Liver (tissue), 9 donors: ENCODE data around the gene FAM89B. TPM values are rescaled to one million over a fixed set of nuclear protein-coding genes. Genes with fewer than 3 reads are reported as not detected.

Experiments
- DNase-seq: peaks from one replicate; pipeline ENCODE4 v3.0.0-alpha.2; 2017; ENCODE audit warnings: low spot score
- H3K27ac ChIP-seq, 2 donors: one replicate each; pipeline ENCODE4 v1.7.0; 2013; ENCODE audit warnings: inconsistent platforms in 2 of 2, low read length in 2 of 2, control low read depth in 1 of 2, low read depth in 1 of 2, mild to moderate bottlenecking in 1 of 2
- H3K27me3 ChIP-seq, 4 donors: one replicate each; pipeline versions ENCODE4 v1.6.1 to v1.7.0; 2013; ENCODE audit warnings: low read length in 3 of 4, inconsistent platforms in 1 of 4, mild to moderate bottlenecking in 1 of 4, moderate library complexity in 1 of 4; ENCODE audit not compliant: control insufficient read depth in 4 of 4, insufficient read depth in 4 of 4
- H3K36me3 ChIP-seq, 4 donors: one replicate each; pipeline versions ENCODE4 v1.6.1 to v1.7.0; 2013; ENCODE audit warnings: low read length in 3 of 4, mild to moderate bottlenecking in 3 of 4, low read depth in 1 of 4, moderate library complexity in 1 of 4; ENCODE audit not compliant: control insufficient read depth in 4 of 4, insufficient read depth in 3 of 4
- H3K4me1 ChIP-seq, 4 donors: one replicate each; pipeline versions ENCODE4 v1.6.1 to v1.7.0; 2013; ENCODE audit warnings: low read length in 3 of 4, mild to moderate bottlenecking in 3 of 4, moderate library complexity in 1 of 4; ENCODE audit not compliant: control insufficient read depth in 4 of 4, insufficient read depth in 4 of 4
- H3K4me3 ChIP-seq, 3 donors: one replicate each; pipeline versions ENCODE4 v1.6.1 to v1.7.0; 2013; ENCODE audit warnings: low read length in 3 of 3, control low read depth in 1 of 3, low read depth in 1 of 3, mild to moderate bottlenecking in 1 of 3
- H3K9ac ChIP-seq, 2 donors: one replicate each; pipeline ENCODE4 v1.7.0; 2013; ENCODE audit warnings: low read length in 2 of 2, mild to moderate bottlenecking in 2 of 2, moderate library complexity in 2 of 2, control low read depth in 1 of 2, low read depth in 1 of 2
- H3K9me3 ChIP-seq, 4 donors: one replicate each; pipeline versions ENCODE4 v1.6.1 to v1.7.0; 2013; ENCODE audit warnings: low read length in 3 of 4; ENCODE audit not compliant: control insufficient read depth in 4 of 4
- EGR1 ChIP-seq, 2 donors: IDR thresholded peaks; 2 replicates each; pipeline ENCODE4 v1.6.1; 2016 to 2018; ENCODE audit warnings: antibody characterized with exemption in 2 of 2, low read depth in 2 of 2
- FOXA1 ChIP-seq: IDR thresholded peaks from 2 replicates; pipeline ENCODE4 v1.6.1; 2016; ENCODE audit warnings: antibody characterized with exemption
- HNF4G ChIP-seq: IDR thresholded peaks from 2 replicates; pipeline ENCODE4 v1.6.1; 2016; ENCODE audit warnings: antibody characterized with exemption
- JUND ChIP-seq, 2 donors: IDR thresholded peaks; 2 replicates each; pipeline ENCODE4 v1.6.1; 2016; ENCODE audit warnings: antibody characterized with exemption in 2 of 2
- NR2F2 ChIP-seq: IDR thresholded peaks from 2 replicates; pipeline ENCODE4 v1.6.1; 2016; ENCODE audit warnings: antibody characterized with exemption
- RXRA ChIP-seq, 2 donors: IDR thresholded peaks; 2 replicates each; pipeline ENCODE4 v1.6.1; 2017 to 2018; ENCODE audit warnings: antibody characterized with exemption in 2 of 2, mild to moderate bottlenecking in 1 of 2
- SP1 ChIP-seq: IDR thresholded peaks from 2 replicates; pipeline ENCODE4 v1.6.1; 2018; ENCODE audit warnings: antibody characterized with exemption, mild to moderate bottlenecking
- TAF1 ChIP-seq: conservative IDR thresholded peaks from 2 replicates; pipeline ENCODE4 v1.6.1; 2016; ENCODE audit warnings: antibody characterized with exemption, mild to moderate bottlenecking
- YY1 ChIP-seq: IDR thresholded peaks from 2 replicates; pipeline ENCODE4 v1.6.1; 2016; ENCODE audit warnings: antibody characterized with exemption, mild to moderate bottlenecking
- WGBS: extraction: QIAGEN DNeasy Blood & Tissue Kit; methylation state at CpG from one replicate; pipeline ENCODE4 v1.1.7; 2013; 5-methylcytosine and 5-hydroxymethylcytosine counted together
- polyA plus RNA-seq, 2 donors: library from polyadenylated mRNA; stranded (reverse) in 1 of 2; unstranded in 1 of 2; fragments of 200-250 nt in 1 of 2; fragments of >200 nt in 1 of 2; fragmentation: Nextera tagmentation in 1 of 2; extraction: Ambion mirVana in 1 of 2; gene quantifications; one replicate each; pipeline versions ENCODE4 v1.2.1 to v1.2.3, GENCODE V29; 2013 to 2015
- total RNA-seq, 2 donors: library from RNA; depleted of rRNA; stranded (reverse); fragments of >200 nt; gene quantifications; one replicate each; pipeline ENCODE4 v1.2.3, GENCODE V29; 2014
- TF ChIP-seq, protein P1 (sequence below): fragments of 150-350 bp; IDR thresholded peaks from 2 replicates; pipeline ENCODE4 v1.5.1; 2017; ENCODE audit warnings: improper control_type of control experiment, low read depth, low read length; ENCODE audit not compliant: missing input control
- TF ChIP-seq, protein P2 (sequence below): IDR thresholded peaks from 2 replicates; pipeline ENCODE4 v1.6.1; 2016; ENCODE audit warnings: antibody characterized with exemption
- TF ChIP-seq, protein P3 (sequence below): IDR thresholded peaks from 2 replicates; pipeline ENCODE4 v1.6.1; 2016; ENCODE audit warnings: antibody characterized with exemption, mild to moderate bottlenecking
- TF ChIP-seq, protein P4 (sequence below): IDR thresholded peaks from 2 replicates; pipeline ENCODE4 v1.6.1; 2016; ENCODE audit warnings: antibody characterized with exemption
- TF ChIP-seq, protein P5 (sequence below): IDR thresholded peaks from 2 replicates; pipeline ENCODE4 v1.6.1; 2016; ENCODE audit warnings: antibody characterized with exemption
- donor health status: healthy.
- donor health status: healthy.
- donor health status: healthy.
- donor health status: healthy.
- donor health status: healthy.

FAM89B gene
- total and polyA plus RNA-seq, 4 donors: 4.7 to 16.7 (median 9.5) TPM

DNA sequence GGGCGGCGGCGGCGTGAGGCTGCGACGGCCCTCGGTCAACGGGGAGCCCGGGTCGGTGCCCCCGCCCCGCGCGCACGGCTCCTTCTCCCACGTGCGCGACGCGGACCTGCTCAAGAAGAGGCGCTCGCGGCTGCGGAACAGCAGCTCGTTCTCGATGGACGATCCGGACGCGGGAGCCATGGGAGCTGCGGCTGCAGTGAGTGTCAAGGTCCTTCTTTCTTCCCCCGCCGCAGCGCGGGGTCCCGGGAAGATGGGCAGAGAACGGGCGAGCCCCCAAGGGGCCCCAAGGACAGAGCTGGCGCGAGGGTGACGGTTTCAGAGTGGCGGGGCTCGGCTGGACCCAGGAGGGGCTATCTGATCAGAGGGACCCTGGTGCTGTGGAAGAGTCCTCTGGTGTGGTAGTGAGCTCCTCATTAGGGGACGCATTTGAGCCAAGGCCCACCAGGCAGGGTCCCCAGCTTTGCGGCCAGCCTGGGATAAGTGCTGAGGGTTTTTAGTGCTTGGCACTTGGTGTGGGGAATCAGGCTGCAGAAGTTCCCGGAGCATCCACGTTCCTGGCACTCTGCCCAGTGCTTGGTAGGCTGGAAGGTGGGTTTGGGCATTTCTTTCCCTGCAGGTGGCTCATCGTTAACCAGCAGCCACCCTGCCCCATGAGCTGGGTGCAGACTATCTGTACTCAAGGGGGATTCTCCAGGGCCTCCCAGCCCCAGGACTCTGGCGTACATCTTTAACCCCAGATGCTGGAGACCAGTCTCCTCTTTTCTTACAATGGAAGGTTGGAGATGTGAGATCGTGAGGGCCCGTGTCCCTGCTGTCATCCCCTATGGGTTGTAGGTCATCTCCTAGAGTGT lies 13.3 kb downstream of the FAM89B start (continued):
- TF ChIP-seq, protein P1, sequence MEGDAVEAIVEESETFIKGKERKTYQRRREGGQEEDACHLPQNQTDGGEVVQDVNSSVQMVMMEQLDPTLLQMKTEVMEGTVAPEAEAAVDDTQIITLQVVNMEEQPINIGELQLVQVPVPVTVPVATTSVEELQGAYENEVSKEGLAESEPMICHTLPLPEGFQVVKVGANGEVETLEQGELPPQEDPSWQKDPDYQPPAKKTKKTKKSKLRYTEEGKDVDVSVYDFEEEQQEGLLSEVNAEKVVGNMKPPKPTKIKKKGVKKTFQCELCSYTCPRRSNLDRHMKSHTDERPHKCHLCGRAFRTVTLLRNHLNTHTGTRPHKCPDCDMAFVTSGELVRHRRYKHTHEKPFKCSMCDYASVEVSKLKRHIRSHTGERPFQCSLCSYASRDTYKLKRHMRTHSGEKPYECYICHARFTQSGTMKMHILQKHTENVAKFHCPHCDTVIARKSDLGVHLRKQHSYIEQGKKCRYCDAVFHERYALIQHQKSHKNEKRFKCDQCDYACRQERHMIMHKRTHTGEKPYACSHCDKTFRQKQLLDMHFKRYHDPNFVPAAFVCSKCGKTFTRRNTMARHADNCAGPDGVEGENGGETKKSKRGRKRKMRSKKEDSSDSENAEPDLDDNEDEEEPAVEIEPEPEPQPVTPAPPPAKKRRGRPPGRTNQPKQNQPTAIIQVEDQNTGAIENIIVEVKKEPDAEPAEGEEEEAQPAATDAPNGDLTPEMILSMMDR: no peak
- TF ChIP-seq HNF4G (no peak), NR2F2 (no peak), TAF1 (no peak), EGR1 (IDR thresholded peaks at IDR 0.05; ENCODE audit: low read depth in 2 of 2) (no peak)
- TF ChIP-seq, protein P2, sequence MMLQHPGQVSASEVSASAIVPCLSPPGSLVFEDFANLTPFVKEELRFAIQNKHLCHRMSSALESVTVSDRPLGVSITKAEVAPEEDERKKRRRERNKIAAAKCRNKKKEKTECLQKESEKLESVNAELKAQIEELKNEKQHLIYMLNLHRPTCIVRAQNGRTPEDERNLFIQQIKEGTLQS: no peak

DNA sequence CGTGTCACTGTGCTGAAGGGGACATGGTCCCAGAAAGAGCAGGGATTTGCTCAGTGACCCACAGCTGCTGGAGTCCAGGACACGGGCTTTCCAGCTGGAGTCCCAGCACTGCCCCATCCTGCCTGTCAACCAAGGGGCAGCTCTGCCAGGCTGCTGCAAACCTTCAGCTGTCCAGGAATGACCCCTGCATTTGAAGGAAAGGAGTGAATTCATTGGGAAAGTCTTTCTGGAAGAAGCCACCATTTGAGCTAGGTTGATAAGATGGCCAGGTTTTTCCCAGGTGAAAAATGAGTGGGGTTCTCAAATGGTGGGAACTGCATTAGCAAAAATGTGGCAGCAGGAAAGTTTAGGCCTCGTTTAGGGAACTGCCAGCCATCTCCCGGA lies 13.9 kb downstream of the FAM89B start:
- no peaks in the 10 kb centered on the region for H3K9me3 ChIP-seq
- H3K9ac ChIP-seq: no peak overlapping the region
- H3K4me3 ChIP-seq: no peak overlapping the region
- 91% methylated on average over 4 of the region's 4 CpGs for WGBS
- H3K36me3 ChIP-seq: peaks cover 0 to 2% (median 0%) of the 10 kb centered on the region in 4 donors
- no peak for DNase-seq
- TF ChIP-seq EGR1 (IDR thresholded peaks at IDR 0.05; ENCODE audit: low read depth in 2 of 2): no peak
- no peak for TF ChIP-seq SP1
- TF ChIP-seq HNF4G: no peak
- TF ChIP-seq YY1: no peak
- TF ChIP-seq RXRA (IDR thresholded peaks at IDR 0.05): no peak
- TF ChIP-seq FOXA1: no peak
- H3K4me1 ChIP-seq: peaks cover 0 to 4% (median 0%) of the 10 kb centered on the region in 4 donors
- no peaks in the 10 kb centered on the region for H3K27me3 ChIP-seq
- no peak overlapping the region for H3K27ac ChIP-seq

DNA sequence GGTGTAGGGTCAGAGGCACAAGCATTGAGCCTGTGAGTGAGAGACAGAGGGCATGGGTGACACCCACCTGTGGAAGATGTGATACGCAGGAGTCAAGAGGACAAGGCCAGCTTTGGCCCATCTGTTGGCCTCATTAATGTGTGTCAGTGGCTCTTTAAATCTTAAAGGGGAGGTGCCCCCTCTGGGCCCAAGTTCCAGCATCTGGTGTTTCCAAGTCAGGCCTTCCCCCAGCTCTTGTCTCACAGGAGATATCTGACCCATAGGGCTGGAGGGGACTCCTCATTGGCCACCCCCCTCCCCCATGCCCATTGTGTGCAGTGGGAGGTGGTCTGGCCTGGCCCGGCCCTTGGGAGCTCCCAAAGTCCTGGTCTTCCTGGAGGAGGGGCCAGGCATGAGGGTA lies 14.3 kb downstream of the FAM89B start:
- H3K4me3 ChIP-seq: no peak overlapping the region
- no peaks in the 10 kb centered on the region for H3K9me3 ChIP-seq
- DNase-seq: no peak
- no peak overlapping the region for H3K27ac ChIP-seq
- peaks cover 0 to 2% (median 0%) of the 10 kb centered on the region in 4 donors for H3K36me3 ChIP-seq
- no peak overlapping the region for H3K9ac ChIP-seq
- 89% methylated on average over 2 of the region's 2 CpGs for WGBS
- H3K27me3 ChIP-seq: no peaks in the 10 kb centered on the region
- TF ChIP-seq, protein P3, sequence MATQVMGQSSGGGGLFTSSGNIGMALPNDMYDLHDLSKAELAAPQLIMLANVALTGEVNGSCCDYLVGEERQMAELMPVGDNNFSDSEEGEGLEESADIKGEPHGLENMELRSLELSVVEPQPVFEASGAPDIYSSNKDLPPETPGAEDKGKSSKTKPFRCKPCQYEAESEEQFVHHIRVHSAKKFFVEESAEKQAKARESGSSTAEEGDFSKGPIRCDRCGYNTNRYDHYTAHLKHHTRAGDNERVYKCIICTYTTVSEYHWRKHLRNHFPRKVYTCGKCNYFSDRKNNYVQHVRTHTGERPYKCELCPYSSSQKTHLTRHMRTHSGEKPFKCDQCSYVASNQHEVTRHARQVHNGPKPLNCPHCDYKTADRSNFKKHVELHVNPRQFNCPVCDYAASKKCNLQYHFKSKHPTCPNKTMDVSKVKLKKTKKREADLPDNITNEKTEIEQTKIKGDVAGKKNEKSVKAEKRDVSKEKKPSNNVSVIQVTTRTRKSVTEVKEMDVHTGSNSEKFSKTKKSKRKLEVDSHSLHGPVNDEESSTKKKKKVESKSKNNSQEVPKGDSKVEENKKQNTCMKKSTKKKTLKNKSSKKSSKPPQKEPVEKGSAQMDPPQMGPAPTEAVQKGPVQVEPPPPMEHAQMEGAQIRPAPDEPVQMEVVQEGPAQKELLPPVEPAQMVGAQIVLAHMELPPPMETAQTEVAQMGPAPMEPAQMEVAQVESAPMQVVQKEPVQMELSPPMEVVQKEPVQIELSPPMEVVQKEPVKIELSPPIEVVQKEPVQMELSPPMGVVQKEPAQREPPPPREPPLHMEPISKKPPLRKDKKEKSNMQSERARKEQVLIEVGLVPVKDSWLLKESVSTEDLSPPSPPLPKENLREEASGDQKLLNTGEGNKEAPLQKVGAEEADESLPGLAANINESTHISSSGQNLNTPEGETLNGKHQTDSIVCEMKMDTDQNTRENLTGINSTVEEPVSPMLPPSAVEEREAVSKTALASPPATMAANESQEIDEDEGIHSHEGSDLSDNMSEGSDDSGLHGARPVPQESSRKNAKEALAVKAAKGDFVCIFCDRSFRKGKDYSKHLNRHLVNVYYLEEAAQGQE: no peak
- TF ChIP-seq, protein P4, sequence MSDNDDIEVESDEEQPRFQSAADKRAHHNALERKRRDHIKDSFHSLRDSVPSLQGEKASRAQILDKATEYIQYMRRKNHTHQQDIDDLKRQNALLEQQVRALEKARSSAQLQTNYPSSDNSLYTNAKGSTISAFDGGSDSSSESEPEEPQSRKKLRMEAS: no peak
- TF ChIP-seq, protein P2: no peak
- TF ChIP-seq TAF1: no peak
- no peak for TF ChIP-seq JUND (IDR thresholded peaks at IDR 0.05)
- TF ChIP-seq, protein P5, sequence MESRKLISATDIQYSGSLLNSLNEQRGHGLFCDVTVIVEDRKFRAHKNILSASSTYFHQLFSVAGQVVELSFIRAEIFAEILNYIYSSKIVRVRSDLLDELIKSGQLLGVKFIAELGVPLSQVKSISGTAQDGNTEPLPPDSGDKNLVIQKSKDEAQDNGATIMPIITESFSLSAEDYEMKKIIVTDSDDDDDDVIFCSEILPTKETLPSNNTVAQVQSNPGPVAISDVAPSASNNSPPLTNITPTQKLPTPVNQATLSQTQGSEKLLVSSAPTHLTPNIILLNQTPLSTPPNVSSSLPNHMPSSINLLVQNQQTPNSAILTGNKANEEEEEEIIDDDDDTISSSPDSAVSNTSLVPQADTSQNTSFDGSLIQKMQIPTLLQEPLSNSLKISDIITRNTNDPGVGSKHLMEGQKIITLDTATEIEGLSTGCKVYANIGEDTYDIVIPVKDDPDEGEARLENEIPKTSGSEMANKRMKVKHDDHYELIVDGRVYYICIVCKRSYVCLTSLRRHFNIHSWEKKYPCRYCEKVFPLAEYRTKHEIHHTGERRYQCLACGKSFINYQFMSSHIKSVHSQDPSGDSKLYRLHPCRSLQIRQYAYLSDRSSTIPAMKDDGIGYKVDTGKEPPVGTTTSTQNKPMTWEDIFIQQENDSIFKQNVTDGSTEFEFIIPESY: no peak
- TF ChIP-seq YY1: no peak
- TF ChIP-seq, protein P1: no peak
- TF ChIP-seq RXRA (IDR thresholded peaks at IDR 0.05): no peak
- TF ChIP-seq SP1: no peak
- peaks cover 0 to 4% (median 0%) of the 10 kb centered on the region in 4 donors for H3K4me1 ChIP-seq
